D721Med (cell line): ENCODE results near the gene TRAT1.

Source experiments
- DNase-seq: peaks from one replicate; pipeline ENCODE4 v3.0.0; 2011; ENCODE audit warnings: low spot score; ENCODE audit not compliant: insufficient read length
- FAIRE-seq: peaks from 2 replicates; lab custom pipeline; 2011; peaks lifted over from hg19 to GRCh38; lab: Jason Lieb, UNC
- CTCF ChIP-seq: IDR thresholded peaks from 2 replicates; pipeline ENCODE4 v1.5.1; 2012; ENCODE audit warnings: mild to moderate bottlenecking, control low read depth; ENCODE audit not compliant: insufficient read depth; ENCODE audit errors: missing control alignments

Gene TRAT1

GRCh38 chr3:108899530-108899929 lies 76.9 kb downstream of the TRAT1 start:
- no peak for TF ChIP-seq CTCF
- FAIRE-seq (no peak), DNase-seq (no peak)
